CD8-positive, alpha-beta memory T cell (primary cell): Measurements from ENCODE around the gene TGFB2. TPM values are rescaled to one million over a fixed set of nuclear protein-coding genes. Genes with fewer than 3 reads are reported as not detected.

Experiments used
- CTCF ChIA-PET: fragments of 350-600 bp; sonication (Branson Sonifier 250); formaldehyde crosslinking; loops from one replicate; lab custom pipeline; 2021; ENCODE audit warnings: antibody characterized with exemption; lab: Charles Lee
- POLR2A ChIA-PET: fragments of 350-600 bp; sonication (Branson Sonifier 250); formaldehyde crosslinking; loops from one replicate; lab custom pipeline; 2021; ENCODE audit warnings: antibody characterized with exemption; lab: Charles Lee
- DNase-seq, 5 donors: peaks; one replicate each; pipeline versions ENCODE4 v3.0.0 to v3.0.0-alpha.2; 2020 to 2022; ENCODE audit warnings: mixed read lengths in 1 of 5
- H3K27ac ChIP-seq: one replicate; pipeline ENCODE4 v1.7.0; 2013; ENCODE audit warnings: low read depth, mild to moderate bottlenecking, low read length, moderate library complexity
- H3K27me3 ChIP-seq: 2 replicates; pipeline ENCODE4 v1.7.0; 2013; ENCODE audit warnings: low read length, mild to moderate bottlenecking; ENCODE audit not compliant: insufficient read depth, poor library complexity, severe bottlenecking
- H3K36me3 ChIP-seq: 2 replicates; pipeline ENCODE4 v1.7.0; 2013; ENCODE audit warnings: mild to moderate bottlenecking, low read length, moderate library complexity; ENCODE audit not compliant: insufficient read depth
- H3K4me1 ChIP-seq: 2 replicates; pipeline ENCODE4 v1.7.0; 2013; ENCODE audit warnings: mild to moderate bottlenecking, low read length, moderate library complexity; ENCODE audit not compliant: insufficient read depth
- H3K4me3 ChIP-seq: 2 replicates; pipeline ENCODE4 v1.7.0; 2013; ENCODE audit warnings: mild to moderate bottlenecking, low read length
- H3K9me3 ChIP-seq: 2 replicates; pipeline ENCODE4 v1.7.0; 2013; ENCODE audit warnings: mild to moderate bottlenecking, low read length
- H3K27ac Mint-ChIP-seq, 8 donors: one replicate each; pipeline ENCODE4 v1.8.0; 2020 to 2021; ENCODE audit warnings: mixed read lengths in 8 of 8, mild to moderate bottlenecking in 6 of 8, inconsistent platforms in 3 of 8, moderate library complexity in 3 of 8
- H3K27me3 Mint-ChIP-seq, 2 donors: one replicate each; pipeline ENCODE4 v1.8.0; 2020 to 2021; ENCODE audit warnings: mixed read lengths in 2 of 2, mild to moderate bottlenecking in 1 of 2, moderate library complexity in 1 of 2
- H3K36me3 Mint-ChIP-seq, 3 donors: one replicate each; pipeline ENCODE4 v1.8.0; 2020 to 2021; ENCODE audit warnings: mixed read lengths in 3 of 3, inconsistent platforms in 1 of 3, mild to moderate bottlenecking in 1 of 3
- H3K4me1 Mint-ChIP-seq, 3 donors: one replicate each; pipeline ENCODE4 v1.8.0; 2020 to 2021; ENCODE audit warnings: mixed read lengths in 3 of 3, inconsistent platforms in 1 of 3, mild to moderate bottlenecking in 1 of 3
- H3K4me3 Mint-ChIP-seq, 7 donors: one replicate each; pipeline ENCODE4 v1.8.0; 2020 to 2021; ENCODE audit warnings: mixed read lengths in 7 of 7, mild to moderate bottlenecking in 6 of 7, moderate library complexity in 4 of 7, inconsistent platforms in 2 of 7
- H3K9me3 Mint-ChIP-seq, 5 donors: one replicate each; pipeline ENCODE4 v1.8.0; 2020 to 2022; ENCODE audit warnings: mixed read lengths in 5 of 5, mild to moderate bottlenecking in 3 of 5, moderate library complexity in 2 of 5, inconsistent platforms in 1 of 5
- polyA plus RNA-seq: library from polyadenylated mRNA; unstranded; fragments of 300-500 nt; fragmentation: Illumina TruSeq; gene quantifications from one replicate; pipeline ENCODE4 v1.2.3, GENCODE V29; 2021
- total RNA-seq, 2 experiments: library from RNA; stranded (reverse); gene quantifications; one replicate each; pipeline ENCODE4 v1.2.3, GENCODE V29; 2021

Gene TGFB2
- total and polyA plus RNA-seq, 3 experiments from 2014 or later: not detected

GRCh38 chr1:218402786-218403120 lies 57.6 kb downstream of the TGFB2 start:
- DNase-seq: no peak
- ChIA-PET POLR2A (no interaction called here), CTCF (no interaction called here)
- Histone ChIP-seq H3K27ac (no peak overlapping the region), H3K9me3 (no peaks in the 10 kb centered on the region), H3K4me3 (no peak overlapping the region), H3K27me3 (no peaks in the 10 kb centered on the region), H3K4me1 (no peaks in the 10 kb centered on the region), H3K36me3 (no peaks in the 10 kb centered on the region)
- Mint-ChIP-seq H3K4me1 (no peaks in the 10 kb centered on the region), H3K27ac (no peak overlapping the region), H3K9me3 (peaks cover 0 to 2% (median 0%) of the 10 kb centered on the region in 5 donors), H3K4me3 (no peak overlapping the region), H3K27me3 (peaks cover 4% of the 10 kb centered on the region in 2 donors), H3K36me3 (no peaks in the 10 kb centered on the region)

- Histone ChIP-seq H3K9me3 (no peaks in the 10 kb centered on the region), H3K27ac (no peak overlapping the region), H3K36me3 (no peaks in the 10 kb centered on the region), H3K4me3 (no peak overlapping the region), H3K4me1 (no peaks in the 10 kb centered on the region), H3K27me3 (no peaks in the 10 kb centered on the region)
- DNase-seq: no peak
- CTCF ChIA-PET: no interaction called here
- Mint-ChIP-seq H3K4me1 (no peaks in the 10 kb centered on the region), H3K4me3 (no peak overlapping the region), H3K27ac (no peak overlapping the region), H3K36me3 (no peaks in the 10 kb centered on the region), H3K27me3 (peaks cover 0 to 4% of the 10 kb centered on the region in 2 donors), H3K9me3 (peaks cover 0 to 5% (median 0%) of the 10 kb centered on the region in 5 donors)
- POLR2A ChIA-PET: no interaction called here
Observed at GRCh38 chr1:218403300-218403699, 58.2 kb downstream of the TGFB2 start.

GRCh38 chr1:218407630-218408029 lies 62.5 kb downstream of the TGFB2 start:
- Mint-ChIP-seq H3K27me3 (peaks cover 1 to 16% of the 10 kb centered on the region in 2 donors), H3K4me3 (no peak overlapping the region), H3K9me3 (peaks cover 0 to 3% (median 0%) of the 10 kb centered on the region in 5 donors), H3K36me3 (no peaks in the 10 kb centered on the region), H3K27ac (peak overlapping the region in 1 of 8 donors; percentile 65), H3K4me1 (no peaks in the 10 kb centered on the region)
- Histone ChIP-seq H3K36me3 (no peaks in the 10 kb centered on the region), H3K9me3 (no peaks in the 10 kb centered on the region), H3K4me1 (no peaks in the 10 kb centered on the region), H3K4me3 (no peak overlapping the region), H3K27me3 (no peaks in the 10 kb centered on the region), H3K27ac (no peak overlapping the region)
- no peak for DNase-seq
- CTCF ChIA-PET: no interaction called here
- POLR2A ChIA-PET: no interaction called here

- CTCF ChIA-PET: no interaction called here
- Mint-ChIP-seq H3K4me3 (no peak overlapping the region), H3K27me3 (peaks cover 1 to 16% of the 10 kb centered on the region in 2 donors), H3K36me3 (no peaks in the 10 kb centered on the region), H3K4me1 (no peaks in the 10 kb centered on the region), H3K27ac (no peak overlapping the region), H3K9me3 (peaks cover 0 to 3% (median 0%) of the 10 kb centered on the region in 5 donors)
- H3K27me3 ChIP-seq: no peaks in the 10 kb centered on the region
- no peaks in the 10 kb centered on the region for H3K9me3 ChIP-seq
- DNase-seq: no peak
- no peaks in the 10 kb centered on the region for H3K36me3 ChIP-seq
- H3K27ac ChIP-seq: no peak overlapping the region
- H3K4me1 ChIP-seq: no peaks in the 10 kb centered on the region
- POLR2A ChIA-PET: no interaction called here
- no peak overlapping the region for H3K4me3 ChIP-seq
Observed at GRCh38 chr1:218408135-218408534, 63.0 kb downstream of the TGFB2 start.

GRCh38 chr1:218408942-218409341 lies 63.8 kb downstream of the TGFB2 start:
- ChIA-PET POLR2A (no interaction called here), CTCF (no interaction called here)

GRCh38 chr1:218409946-218410510 lies 64.9 kb downstream of the TGFB2 start:
- Histone ChIP-seq H3K27ac (no peak overlapping the region), H3K36me3 (no peaks in the 10 kb centered on the region), H3K27me3 (no peaks in the 10 kb centered on the region), H3K4me3 (no peak overlapping the region), H3K9me3 (no peaks in the 10 kb centered on the region), H3K4me1 (no peaks in the 10 kb centered on the region)
- ChIA-PET POLR2A (no interaction called here), CTCF (no interaction called here)
- Mint-ChIP-seq H3K4me1 (no peaks in the 10 kb centered on the region), H3K27ac (no peak overlapping the region), H3K27me3 (peaks cover 1 to 16% of the 10 kb centered on the region in 2 donors), H3K4me3 (no peak overlapping the region), H3K36me3 (no peaks in the 10 kb centered on the region), H3K9me3 (peaks cover 0 to 3% (median 0%) of the 10 kb centered on the region in 5 donors)
- no peak for DNase-seq

More at GRCh38 chr1:218408942-218409341, 63.8 kb downstream of the TGFB2 start:
- Mint-ChIP-seq H3K27me3 (peaks cover 1 to 16% of the 10 kb centered on the region in 2 donors), H3K36me3 (no peaks in the 10 kb centered on the region), H3K4me3 (no peak overlapping the region), H3K4me1 (no peaks in the 10 kb centered on the region), H3K9me3 (peaks cover 0 to 3% (median 0%) of the 10 kb centered on the region in 5 donors), H3K27ac (no peak overlapping the region)
- DNase-seq: no peak
- Histone ChIP-seq H3K4me3 (no peak overlapping the region), H3K27ac (no peak overlapping the region), H3K4me1 (no peaks in the 10 kb centered on the region), H3K36me3 (no peaks in the 10 kb centered on the region), H3K27me3 (no peaks in the 10 kb centered on the region), H3K9me3 (no peaks in the 10 kb centered on the region)

GRCh38 chr1:218411101-218411500 lies 66.0 kb downstream of the TGFB2 start:
- Histone ChIP-seq H3K36me3 (no peaks in the 10 kb centered on the region), H3K9me3 (no peaks in the 10 kb centered on the region), H3K4me1 (no peaks in the 10 kb centered on the region), H3K27me3 (no peaks in the 10 kb centered on the region), H3K4me3 (no peak overlapping the region), H3K27ac (no peak overlapping the region)
- Mint-ChIP-seq H3K27ac (no peak overlapping the region), H3K4me1 (no peaks in the 10 kb centered on the region), H3K4me3 (no peak overlapping the region), H3K36me3 (no peaks in the 10 kb centered on the region), H3K9me3 (peaks cover 0 to 3% (median 0%) of the 10 kb centered on the region in 5 donors), H3K27me3 (peaks cover 1 to 16% of the 10 kb centered on the region in 2 donors)
- no peak for DNase-seq
- ChIA-PET CTCF (no interaction called here), POLR2A (no interaction called here)

GRCh38 chr1:218412171-218412570 lies 67.0 kb downstream of the TGFB2 start:
- CTCF ChIA-PET: no interaction called here
- no peaks in the 10 kb centered on the region for H3K27me3 ChIP-seq
- DNase-seq: no peak
- H3K36me3 ChIP-seq: no peaks in the 10 kb centered on the region
- no peak overlapping the region for H3K4me3 ChIP-seq
- Mint-ChIP-seq H3K27me3 (peaks cover 1 to 16% of the 10 kb centered on the region in 2 donors), H3K4me3 (no peak overlapping the region), H3K9me3 (peaks cover 0 to 5% (median 3%) of the 10 kb centered on the region in 5 donors), H3K36me3 (no peaks in the 10 kb centered on the region), H3K27ac (no peak overlapping the region), H3K4me1 (no peaks in the 10 kb centered on the region)
- H3K27ac ChIP-seq: no peak overlapping the region
- H3K4me1 ChIP-seq: no peaks in the 10 kb centered on the region
- no peaks in the 10 kb centered on the region for H3K9me3 ChIP-seq
- POLR2A ChIA-PET: no interaction called here
